ENCODE measurements around the gene UPK2.

Gene UPK2

GRCh38 chr11:118908901-118909618 lies 47.0 kb upstream of the UPK2 start:
- peaks cover 25% of the 10 kb centered on the region for H3K79me2 ChIP-seq (ENCODE audit: insufficient read depth, low read length)
- H4K20me1 ChIP-seq (ENCODE audit: insufficient read depth, low read length, poor library complexity, severe bottlenecking): no peaks in the 10 kb centered on the region
- no peak overlapping the region for H3K4me3 ChIP-seq (ENCODE audit: low read length, poor library complexity, severe bottlenecking)
- no peaks in the 10 kb centered on the region for H3K9me3 ChIP-seq (ENCODE audit: insufficient read depth, low read depth, low read length)
- H3K27me3 ChIP-seq (ENCODE audit: insufficient read depth, low read length, poor library complexity, severe bottlenecking): no peaks in the 10 kb centered on the region
- no peaks in the 10 kb centered on the region for H3F3A ChIP-seq (ENCODE audit: low read depth)
- peaks cover 16% of the 10 kb centered on the region; the same call in 1 of the 2 replicates for H3K36me3 ChIP-seq (ENCODE audit: insufficient read depth, low read length)
- TF ChIP-seq EZH2phosphoT487 (IDR thresholded peaks at IDR 0.05; ENCODE audit: borderline replicate concordance) (no peak), CTCF (conservative IDR thresholded peaks at IDR 0.05; ENCODE audit: low read length) (no peak)
- no peak overlapping the region for H3K9ac ChIP-seq (ENCODE audit: low read depth, low read length, poor library complexity, severe bottlenecking)
- peaks cover 32% of the 10 kb centered on the region for H3K4me1 ChIP-seq (ENCODE audit: insufficient read depth, low read length, poor library complexity, severe bottlenecking)
- no peaks in the 10 kb centered on the region for H3K9me2 ChIP-seq (replicated peaks; ENCODE audit: low read depth, low read length)
- H2AFZ ChIP-seq (ENCODE audit: low read length): no peak overlapping the region
- H3K4me2 ChIP-seq (ENCODE audit: low read depth, low read length, poor library complexity, severe bottlenecking): no peak overlapping the region

- TF ChIP-seq CTCF (conservative IDR thresholded peaks at IDR 0.05; ENCODE audit: low read length): no peak
- no peak for TF ChIP-seq EZH2phosphoT487 (IDR thresholded peaks at IDR 0.05; ENCODE audit: borderline replicate concordance)
- H4K20me1 ChIP-seq (ENCODE audit: insufficient read depth, low read length, poor library complexity, severe bottlenecking): no peaks in the 10 kb centered on the region
- no peaks in the 10 kb centered on the region for H3K9me3 ChIP-seq (ENCODE audit: insufficient read depth, low read depth, low read length)
- no peak overlapping the region for H3K4me3 ChIP-seq (ENCODE audit: low read length, poor library complexity, severe bottlenecking)
- no peaks in the 10 kb centered on the region for H3F3A ChIP-seq (ENCODE audit: low read depth)
- peaks cover 39% of the 10 kb centered on the region for H3K4me1 ChIP-seq (ENCODE audit: insufficient read depth, low read length, poor library complexity, severe bottlenecking)
- no peaks in the 10 kb centered on the region for H3K27me3 ChIP-seq (ENCODE audit: insufficient read depth, low read length, poor library complexity, severe bottlenecking)
- H3K36me3 ChIP-seq (ENCODE audit: insufficient read depth, low read length): peaks cover 13% of the 10 kb centered on the region; the same call in 1 of the 2 replicates
- H3K9me2 ChIP-seq (replicated peaks; ENCODE audit: low read depth, low read length): no peaks in the 10 kb centered on the region
- no peak overlapping the region for H2AFZ ChIP-seq (ENCODE audit: low read length)
- no peak overlapping the region for H3K9ac ChIP-seq (ENCODE audit: low read depth, low read length, poor library complexity, severe bottlenecking)
- H3K79me2 ChIP-seq (ENCODE audit: insufficient read depth, low read length): peaks cover 25% of the 10 kb centered on the region
- H3K4me2 ChIP-seq (ENCODE audit: low read depth, low read length, poor library complexity, severe bottlenecking): no peak overlapping the region
These were observed 46.3 kb upstream of the UPK2 start for GRCh38 chr11:118909619-118910308.

- Histone ChIP-seq H3K9me3 (ENCODE audit: insufficient read depth, low read depth, low read length) (no peaks in the 10 kb centered on the region), H4K20me1 (ENCODE audit: insufficient read depth, low read length, poor library complexity, severe bottlenecking) (no peaks in the 10 kb centered on the region), H3K79me2 (ENCODE audit: insufficient read depth, low read length) (peaks cover 31% of the 10 kb centered on the region), H3K4me3 (ENCODE audit: low read length, poor library complexity, severe bottlenecking) (no peak overlapping the region), H3K9me2 (replicated peaks; ENCODE audit: low read depth, low read length) (no peaks in the 10 kb centered on the region), H3K4me1 (ENCODE audit: insufficient read depth, low read length, poor library complexity, severe bottlenecking) (peaks cover 46% of the 10 kb centered on the region), H3F3A (ENCODE audit: low read depth) (0 out of 2 replicates have a peak, but pooled peaks cover 4% of the 10 kb centered on the region), H2AFZ (ENCODE audit: low read length) (no peak overlapping the region), H3K9ac (ENCODE audit: low read depth, low read length, poor library complexity, severe bottlenecking) (no peak overlapping the region), H3K36me3 (ENCODE audit: insufficient read depth, low read length) (peaks cover 12% of the 10 kb centered on the region; the same call in 1 of the 2 replicates), H3K4me2 (ENCODE audit: low read depth, low read length, poor library complexity, severe bottlenecking) (no peak overlapping the region), H3K27me3 (ENCODE audit: insufficient read depth, low read length, poor library complexity, severe bottlenecking) (no peaks in the 10 kb centered on the region)
- TF ChIP-seq EZH2phosphoT487 (IDR thresholded peaks at IDR 0.05; ENCODE audit: borderline replicate concordance): no peak
- no peak for TF ChIP-seq CTCF (conservative IDR thresholded peaks at IDR 0.05; ENCODE audit: low read length)
These were observed 45.6 kb upstream of the UPK2 start for GRCh38 chr11:118910309-118911112.

Measured in Loucy (cell line).